Esophagus squamous epithelium (tissue), 5 donors: Measurements from ENCODE around the gene HOXA7. TPM values are rescaled to one million over a fixed set of nuclear protein-coding genes. Genes with fewer than 3 reads are reported as not detected.

Experiments
- DNase-seq: peaks from one replicate; lab custom pipeline; 2025; lab: John Stamatoyannopoulos, UW
- H3K27ac ChIP-seq, 4 donors: fragments of 200-600 bp; sonication (generic); one replicate each; pipeline ENCODE4 v1.5.1; 2016 to 2019; ENCODE audit warnings: mild to moderate bottlenecking in 1 of 4
- H3K27me3 ChIP-seq, 4 donors: fragments of 200-600 bp; sonication (generic); 1 replicate in 3 of 4; 2 replicates in 1 of 4; pipeline versions ENCODE4 v1.5.1 to v1.6.0; 2017 to 2021; ENCODE audit warnings: antibody characterized with exemption in 1 of 4
- H3K36me3 ChIP-seq, 3 donors: fragments of 200-600 bp; sonication (generic); one replicate each; pipeline ENCODE4 v1.5.1; 2016 to 2019
- H3K4me1 ChIP-seq, 3 donors: fragments of 200-600 bp; sonication (generic); one replicate each; pipeline ENCODE4 v1.5.1; 2017 to 2019
- H3K4me3 ChIP-seq, 4 donors: fragments of 200-600 bp; sonication (generic); 1 replicate in 3 of 4; 2 replicates in 1 of 4; pipeline ENCODE4 v1.5.1; 2016 to 2019; ENCODE audit warnings: mild to moderate bottlenecking in 2 of 4, moderate library complexity in 1 of 4
- H3K9me3 ChIP-seq, 3 donors: fragments of 200-600 bp; sonication (generic); one replicate each; pipeline ENCODE4 v1.5.1; 2016 to 2019
- POLR2A ChIP-seq, 4 donors: fragments of 450-650 bp; IDR thresholded peaks; one replicate each; pipeline ENCODE4 v1.6.1; 2017; ENCODE audit warnings: antibody characterized with exemption in 4 of 4, mild to moderate bottlenecking in 4 of 4, moderate library complexity in 3 of 4
- WGBS, 2 donors: methylation state at CpG; one replicate each; pipeline ENCODE4 v1.1.5; 2018; 5-methylcytosine and 5-hydroxymethylcytosine counted together
- intact Hi-C: fragments of 100-400 bp; cut with DNase I; formaldehyde crosslinking; loops from one replicate; pipeline ENCODE4 v1.15.0; 2022
- total RNA-seq, 4 donors: library from RNA; depleted of rRNA; stranded (reverse); fragments of >200 nt; gene quantifications; one replicate each; pipeline ENCODE4 v1.1.0, GENCODE V29; 2016
- TF ChIP-seq, protein P1 (sequence below), 6 experiments: fragments of 450-650 bp in 4 of 6; fragments of 200-600 bp in 2 of 6; sonication (generic) in 2 of 6; IDR thresholded peaks; one replicate each; pipeline ENCODE4 v1.5.1; 2016 to 2019; ENCODE audit warnings: antibody characterized with exemption in 6 of 6, mild to moderate bottlenecking in 4 of 6, moderate library complexity in 4 of 6
- donor health status: DM: yes; HTN: yes; CAD: no.

The HOXA7 gene
- total RNA-seq, 4 donors from 2014 or later: 0.23 to 0.76 (median 0.48) TPM

DNA sequence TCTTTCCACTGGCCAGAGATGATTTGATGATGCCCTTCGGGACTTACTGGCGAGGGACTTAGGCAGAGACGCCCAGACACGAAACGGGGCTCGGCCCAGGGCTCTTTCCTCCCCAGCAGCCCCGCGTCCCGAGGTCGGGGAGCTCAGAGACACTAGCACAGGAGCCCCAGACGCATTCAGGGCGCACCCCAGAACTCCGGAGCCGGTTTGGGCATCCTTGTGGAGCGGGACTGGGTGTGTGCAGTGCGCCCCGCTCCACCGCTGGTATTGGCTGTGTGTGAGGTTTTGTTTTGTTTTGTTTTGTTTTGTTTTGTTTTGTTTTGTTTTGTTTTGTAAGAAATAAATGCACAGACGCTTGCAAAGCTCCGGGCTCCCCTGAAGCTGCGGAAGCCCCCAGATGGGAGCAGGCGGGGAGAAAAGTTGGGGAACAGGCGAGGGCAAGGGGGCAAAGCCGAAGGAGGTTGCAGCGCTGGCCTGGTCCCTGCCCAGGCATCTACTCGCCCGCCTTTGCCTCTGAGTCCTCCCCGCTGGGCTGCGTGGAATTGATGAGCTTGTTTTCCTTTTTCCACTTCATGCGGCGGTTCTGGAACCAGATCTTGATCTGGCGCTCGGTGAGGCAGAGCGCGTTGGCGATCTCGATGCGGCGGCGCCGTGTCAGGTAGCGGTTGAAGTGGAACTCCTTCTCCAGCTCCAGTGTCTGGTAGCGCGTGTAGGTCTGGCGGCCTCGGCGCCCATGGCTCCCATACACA, 11.1 kb downstream of the HOXA7 start:
- 80 to 85% methylated on average over 33 to 37 of the region's 47 CpGs for WGBS, 2 donors
- Histone ChIP-seq H3K27ac (no peak overlapping the region), H3K9me3 (no peaks in the 10 kb centered on the region), H3K4me1 (peaks cover 8 to 71% (median 12%) of the 10 kb centered on the region in 3 donors), H3K36me3 (no peaks in the 10 kb centered on the region), H3K4me3 (peak overlapping the region in 1 of 4 donors; percentile 65), H3K27me3 (peaks cover 0 to 93% (median 3%) of the 10 kb centered on the region in 4 donors)
- intact Hi-C loops: no loop called here
- TF ChIP-seq POLR2A (IDR thresholded peaks at IDR 0.05): no peak
- TF ChIP-seq, protein P1, sequence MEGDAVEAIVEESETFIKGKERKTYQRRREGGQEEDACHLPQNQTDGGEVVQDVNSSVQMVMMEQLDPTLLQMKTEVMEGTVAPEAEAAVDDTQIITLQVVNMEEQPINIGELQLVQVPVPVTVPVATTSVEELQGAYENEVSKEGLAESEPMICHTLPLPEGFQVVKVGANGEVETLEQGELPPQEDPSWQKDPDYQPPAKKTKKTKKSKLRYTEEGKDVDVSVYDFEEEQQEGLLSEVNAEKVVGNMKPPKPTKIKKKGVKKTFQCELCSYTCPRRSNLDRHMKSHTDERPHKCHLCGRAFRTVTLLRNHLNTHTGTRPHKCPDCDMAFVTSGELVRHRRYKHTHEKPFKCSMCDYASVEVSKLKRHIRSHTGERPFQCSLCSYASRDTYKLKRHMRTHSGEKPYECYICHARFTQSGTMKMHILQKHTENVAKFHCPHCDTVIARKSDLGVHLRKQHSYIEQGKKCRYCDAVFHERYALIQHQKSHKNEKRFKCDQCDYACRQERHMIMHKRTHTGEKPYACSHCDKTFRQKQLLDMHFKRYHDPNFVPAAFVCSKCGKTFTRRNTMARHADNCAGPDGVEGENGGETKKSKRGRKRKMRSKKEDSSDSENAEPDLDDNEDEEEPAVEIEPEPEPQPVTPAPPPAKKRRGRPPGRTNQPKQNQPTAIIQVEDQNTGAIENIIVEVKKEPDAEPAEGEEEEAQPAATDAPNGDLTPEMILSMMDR (IDR thresholded peaks at IDR 0.05): no peak
- DNase-seq: no peak

- peaks cover 0 to 92% (median 3%) of the 10 kb centered on the region in 4 donors for H3K27me3 ChIP-seq
- H3K4me1 ChIP-seq: peaks cover 7 to 66% (median 11%) of the 10 kb centered on the region in 3 donors
- WGBS, 2 donors: 51% methylated on average over 10 of the region's 31 CpGs
- TF ChIP-seq, protein P1 (IDR thresholded peaks at IDR 0.05): no peak
- no peak for TF ChIP-seq POLR2A (IDR thresholded peaks at IDR 0.05)
- H3K27ac ChIP-seq: peak overlapping the region in 1 of 4 donors; percentile 67
- H3K4me3 ChIP-seq: peak overlapping the region; percentile 17 to 89 (median 70)
- DNase-seq: no peak
- H3K9me3 ChIP-seq: no peaks in the 10 kb centered on the region
- no peaks in the 10 kb centered on the region for H3K36me3 ChIP-seq
- intact Hi-C loops: loop anchor here (5.0 kb wide), 1 partner anchor 287 kb away; no protein-coding TSS in a partner anchor
Observed at GRCh38 chr7:27144781-27145164, 11.7 kb downstream of the HOXA7 start.

DNA sequence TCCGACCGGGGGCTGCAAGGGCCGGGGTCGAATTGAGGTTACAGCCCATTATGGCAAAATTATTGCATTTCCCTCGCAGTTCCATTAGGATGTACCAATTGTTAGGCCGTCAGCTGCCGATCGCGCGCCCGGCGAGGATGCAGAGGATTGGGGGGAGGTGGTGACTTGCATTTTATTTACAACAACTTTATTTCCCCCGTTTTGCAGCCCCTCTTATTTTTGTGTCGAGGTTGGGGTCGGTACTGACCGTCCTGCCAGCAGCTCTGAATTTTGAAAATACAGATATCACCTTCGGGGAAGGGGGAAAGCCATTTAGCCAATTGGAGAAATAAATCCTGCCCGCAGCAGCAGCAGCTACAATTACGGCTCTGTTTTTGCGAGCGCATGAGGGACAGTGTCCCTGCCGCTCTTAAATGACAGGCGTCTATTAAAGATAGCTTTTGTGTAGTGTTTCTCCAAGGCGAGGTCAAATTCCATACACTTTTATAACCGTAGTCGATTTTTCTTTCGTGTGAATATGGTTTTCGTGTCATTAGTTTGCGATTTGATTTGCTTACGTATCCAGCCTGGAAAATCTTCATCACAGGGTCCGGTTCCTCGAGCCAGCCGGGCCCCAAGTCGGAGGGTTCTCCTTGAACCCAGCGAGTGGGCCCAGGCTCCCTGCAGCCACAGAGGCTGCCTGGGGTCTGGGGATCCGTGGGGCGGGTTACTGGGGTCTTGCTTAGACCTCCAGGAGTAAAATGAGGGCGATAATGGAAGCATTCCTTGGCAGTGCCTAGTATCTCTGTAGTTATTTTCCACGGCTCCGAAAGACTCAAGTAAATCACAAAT, 12.3 kb downstream of the HOXA7 start:
- H3K27ac ChIP-seq: peak overlapping the region; percentile 42 to 97 (median 80)
- WGBS, 2 donors: 32 to 33% methylated on average over 28 to 31 of the region's 40 CpGs
- peaks cover 0 to 92% (median 3%) of the 10 kb centered on the region in 4 donors for H3K27me3 ChIP-seq
- H3K36me3 ChIP-seq: no peaks in the 10 kb centered on the region
- intact Hi-C loops: loop anchor here (5.0 kb wide), 1 partner anchor 287 kb away; no protein-coding TSS in a partner anchor
- DNase-seq: no peak
- peaks cover 7 to 66% (median 11%) of the 10 kb centered on the region in 3 donors for H3K4me1 ChIP-seq
- H3K9me3 ChIP-seq: no peaks in the 10 kb centered on the region
- peak overlapping the region; percentile 65 to 89 (median 74) for H3K4me3 ChIP-seq
- no peak for TF ChIP-seq POLR2A (IDR thresholded peaks at IDR 0.05)
- TF ChIP-seq, protein P1 (IDR thresholded peaks at IDR 0.05): no peak

DNA sequence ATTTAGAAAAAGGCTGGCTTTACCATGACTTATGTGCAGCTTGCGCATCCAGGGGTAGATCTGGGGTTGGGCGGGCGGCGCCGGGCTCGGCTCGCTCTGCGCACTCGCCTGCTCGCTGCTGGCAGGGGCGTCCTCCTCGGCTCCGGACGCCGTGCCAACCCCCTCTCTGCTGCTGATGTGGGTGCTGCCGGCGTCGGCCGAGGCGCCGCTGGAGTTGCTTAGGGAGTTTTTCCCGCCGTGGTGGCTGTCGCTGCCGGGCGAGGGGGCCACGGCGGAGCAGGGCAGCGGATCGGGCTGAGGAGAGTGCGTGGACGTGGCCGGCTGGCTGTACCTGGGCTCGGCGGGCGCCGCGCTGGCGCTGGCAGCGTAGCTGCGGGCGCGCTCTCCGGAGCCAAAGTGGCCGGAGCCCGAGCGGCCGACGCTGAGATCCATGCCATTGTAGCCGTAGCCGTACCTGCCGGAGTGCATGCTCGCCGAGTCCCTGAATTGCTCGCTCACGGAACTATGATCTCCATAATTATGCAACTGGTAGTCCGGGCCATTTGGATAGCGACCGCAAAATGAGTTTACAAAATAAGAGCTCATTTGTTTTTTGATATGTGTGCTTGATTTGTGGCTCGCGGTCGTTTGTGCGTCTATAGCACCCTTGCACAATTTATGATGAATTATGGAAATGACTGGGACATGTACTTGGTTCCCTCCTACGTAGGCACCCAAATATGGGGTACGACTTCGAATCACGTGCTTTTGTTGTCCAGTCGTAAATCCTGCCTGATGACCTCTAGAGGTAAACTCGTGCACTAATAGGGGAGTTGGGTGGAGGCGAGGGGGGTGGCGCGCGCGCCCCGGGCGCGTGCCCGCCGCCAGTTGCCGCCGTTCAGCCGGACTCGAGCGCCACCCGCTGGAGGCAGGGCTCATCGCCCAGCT, 13.2 kb downstream of the HOXA7 start, which contains the start of gene HOXA5:
TSS of gene HOXA5 (minus strand) at position 659 of the 927 bp plus-strand sequence. CDS start at position 585, 74 bp downstream.
- TF ChIP-seq, protein P1 (IDR thresholded peaks at IDR 0.05): peak; percentile 74 to 98 (median 92)
- TF ChIP-seq POLR2A (IDR thresholded peaks at IDR 0.05): peak in 3 of 4 donors; percentile 81 to 89 (median 82)
- peaks cover 0 to 88% (median 2%) of the 10 kb centered on the region in 4 donors for H3K27me3 ChIP-seq
- peak within 1 kb of the TSS; percentile 92 to 97 (median 92) for H3K27ac ChIP-seq
- H3K36me3 ChIP-seq: no peaks in the 10 kb centered on the region
- intact Hi-C loops: loop anchor here (5.0 kb wide), 1 partner anchor 286 kb away; no protein-coding TSS in a partner anchor
- DNase-seq: no peak
- no peaks in the 10 kb centered on the region for H3K9me3 ChIP-seq
- peak within 1 kb of the TSS; percentile 65 to 89 (median 74) for H3K4me3 ChIP-seq
- peaks cover 5 to 59% (median 8%) of the 10 kb centered on the region in 3 donors for H3K4me1 ChIP-seq
- WGBS, 2 donors: 30 to 42% methylated on average over 17 to 22 of the region's 86 CpGs
